Neural progenitor cell (in vitro differentiated cells): ENCODE measurements around the gene NT5C1A. TPM values are rescaled to one million over a fixed set of nuclear protein-coding genes. Genes with fewer than 3 reads are reported as not detected.

Experiments
- DNase-seq: peaks from one replicate; pipeline ENCODE4 v3.0.0-alpha.2; 2016; ENCODE audit warnings: low spot score
- H2AFZ ChIP-seq: fragments of 200-600 bp; sonication (generic); replicated peaks from 2 replicates; pipeline ENCODE4 v1.6.1; 2016; ENCODE audit warnings: antibody characterized with exemption
- H3F3A ChIP-seq: fragments of 200-600 bp; sonication (generic); 2 replicates; pipeline ENCODE4 v1.6.1; 2016; ENCODE audit warnings: antibody characterized with exemption, low read depth
- H3K27ac ChIP-seq: fragments of 200-600 bp; sonication (generic); 2 replicates; pipeline ENCODE4 v1.5.1; 2016; ENCODE audit warnings: mild to moderate bottlenecking
- H3K27me3 ChIP-seq: fragments of 200-600 bp; sonication (generic); 2 replicates; pipeline ENCODE4 v1.6.1; 2016; ENCODE audit warnings: mild to moderate bottlenecking, moderate library complexity
- H3K36me3 ChIP-seq: fragments of 200-600 bp; sonication (generic); 2 replicates; pipeline ENCODE4 v1.5.1; 2016
- H3K4me1 ChIP-seq: fragments of 200-600 bp; sonication (generic); 2 replicates; pipeline ENCODE4 v1.6.1; 2016; ENCODE audit warnings: mixed run types
- H3K4me2 ChIP-seq: fragments of 200-600 bp; sonication (generic); 2 replicates; pipeline ENCODE4 v1.6.1; 2016
- H3K4me3 ChIP-seq: fragments of 200-600 bp; sonication (generic); 2 replicates; pipeline ENCODE4 v1.5.1; 2016
- H3K79me2 ChIP-seq: fragments of 200-600 bp; sonication (generic); 2 replicates; pipeline ENCODE4 v1.6.1; 2016; ENCODE audit warnings: low read depth
- H3K9ac ChIP-seq: fragments of 200-600 bp; sonication (generic); 2 replicates; pipeline ENCODE4 v1.6.1; 2016
- H3K9me3 ChIP-seq: fragments of 200-600 bp; sonication (generic); 2 replicates; pipeline ENCODE4 v1.5.1; 2016; ENCODE audit warnings: low read depth
- H4K20me1 ChIP-seq: fragments of 200-600 bp; sonication (generic); 2 replicates; pipeline ENCODE4 v1.6.1; 2016; ENCODE audit warnings: low read depth
- H3K27ac Mint-ChIP-seq: 3 replicates; pipeline ENCODE4 v1.8.0; 2021; ENCODE audit warnings: mixed read lengths
- H3K27me3 Mint-ChIP-seq: 2 replicates; pipeline ENCODE4 v1.8.0; 2022; ENCODE audit warnings: low read depth, mild to moderate bottlenecking, inconsistent platforms, moderate library complexity, mixed read lengths; ENCODE audit not compliant: insufficient read depth
- H3K36me3 Mint-ChIP-seq: 3 replicates; pipeline ENCODE4 v1.8.0; 2021; ENCODE audit warnings: mixed read lengths
- H3K4me1 Mint-ChIP-seq: 3 replicates; pipeline ENCODE4 v1.8.0; 2021; ENCODE audit warnings: mixed read lengths
- H3K4me3 Mint-ChIP-seq: 3 replicates; pipeline ENCODE4 v1.8.0; 2021; ENCODE audit warnings: mild to moderate bottlenecking, moderate library complexity, mixed read lengths
- H3K9me3 Mint-ChIP-seq: 3 replicates; pipeline ENCODE4 v1.8.0; 2020; ENCODE audit warnings: mixed read lengths
- CTCF ChIP-seq: fragments of 200-600 bp; sonication (generic); IDR thresholded peaks from 2 replicates; pipeline ENCODE4 v1.5.1; 2017; ENCODE audit warnings: antibody characterized with exemption, mild to moderate bottlenecking
- EZH2 ChIP-seq: fragments of 200-600 bp; sonication (generic); IDR thresholded peaks from 2 replicates; pipeline ENCODE4 v1.6.1; 2017; ENCODE audit warnings: antibody characterized with exemption, mild to moderate bottlenecking, moderate library complexity
- EZH2phosphoT487 ChIP-seq: fragments of 200-600 bp; sonication (generic); IDR thresholded peaks from 2 replicates; pipeline ENCODE4 v1.6.1; 2017; ENCODE audit warnings: antibody characterized with exemption
- total RNA-seq: library from RNA; depleted of rRNA; stranded (reverse); fragments of >200 nt; gene quantifications from 2 replicates; pipeline ENCODE4 v1.2.3, GENCODE V29; 2015; ENCODE audit warnings: low replicate concordance

NT5C1A gene
- total RNA-seq, 1 donor from 2014 or later = not detected

- Histone ChIP-seq H3K4me2 (no peak overlapping the region), H4K20me1 (no peaks in the 10 kb centered on the region), H3K36me3 (no peaks in the 10 kb centered on the region), H3K27ac (no peak overlapping the region), H3K4me3 (no peak overlapping the region), H3K79me2 (no peaks in the 10 kb centered on the region), H2AFZ (no peak overlapping the region), H3K9ac (no peak overlapping the region), H3K27me3 (peaks cover 99% of the 10 kb centered on the region), H3F3A (no peaks in the 10 kb centered on the region), H3K9me3 (no peaks in the 10 kb centered on the region), H3K4me1 (no peaks in the 10 kb centered on the region)
- Mint-ChIP-seq H3K36me3 (no peaks in the 10 kb centered on the region), H3K27me3 (peaks cover 26% of the 10 kb centered on the region), H3K4me1 (peaks cover 5% of the 10 kb centered on the region), H3K27ac (no peak overlapping the region), H3K9me3 (no peaks in the 10 kb centered on the region), H3K4me3 (no peak overlapping the region)
- DNase-seq = no peak
- TF ChIP-seq EZH2phosphoT487 (no peak), CTCF (peak; percentile 10)
These were observed 45.9 kb upstream of the NT5C1A start for GRCh38 chr1:39717809-39718208.

GRCh38 chr1:39713557-39713956 lies 41.6 kb upstream of the NT5C1A start:
- H3K27ac ChIP-seq = no peak overlapping the region
- no peak overlapping the region for H3K4me3 ChIP-seq
- Mint-ChIP-seq H3K4me3 (no peak overlapping the region), H3K27me3 (peaks cover 19% of the 10 kb centered on the region), H3K9me3 (no peaks in the 10 kb centered on the region), H3K36me3 (no peaks in the 10 kb centered on the region), H3K4me1 (peaks cover 19% of the 10 kb centered on the region), H3K27ac (no peak overlapping the region)
- no peak for TF ChIP-seq EZH2
- no peak for TF ChIP-seq EZH2phosphoT487
- no peak for TF ChIP-seq CTCF
- no peaks in the 10 kb centered on the region for H4K20me1 ChIP-seq
- H3F3A ChIP-seq = peaks cover 20% of the 10 kb centered on the region
- DNase-seq = no peak
- H3K4me1 ChIP-seq = peaks cover 19% of the 10 kb centered on the region
- peaks cover 99% of the 10 kb centered on the region for H3K27me3 ChIP-seq
- no peak overlapping the region for H3K4me2 ChIP-seq
- no peaks in the 10 kb centered on the region for H3K9me3 ChIP-seq
- no peak overlapping the region for H2AFZ ChIP-seq
- no peaks in the 10 kb centered on the region for H3K79me2 ChIP-seq
- H3K36me3 ChIP-seq = no peaks in the 10 kb centered on the region
- no peak overlapping the region for H3K9ac ChIP-seq

- Histone ChIP-seq H3K79me2 (no peaks in the 10 kb centered on the region), H3K27ac (no peak overlapping the region), H3K9ac (no peak overlapping the region), H3K4me1 (peaks cover 19% of the 10 kb centered on the region), H2AFZ (peak overlapping the region; percentile 45), H3K9me3 (no peaks in the 10 kb centered on the region), H4K20me1 (no peaks in the 10 kb centered on the region), H3K27me3 (peaks cover 99% of the 10 kb centered on the region), H3K36me3 (no peaks in the 10 kb centered on the region), H3K4me2 (peak overlapping the region; percentile 33), H3F3A (peaks cover 20% of the 10 kb centered on the region), H3K4me3 (no peak overlapping the region)
- Mint-ChIP-seq H3K4me1 (peaks cover 19% of the 10 kb centered on the region), H3K36me3 (no peaks in the 10 kb centered on the region), H3K27ac (no peak overlapping the region), H3K27me3 (peaks cover 19% of the 10 kb centered on the region), H3K9me3 (no peaks in the 10 kb centered on the region), H3K4me3 (no peak overlapping the region)
- no peak for TF ChIP-seq CTCF
- TF ChIP-seq EZH2 = no peak
- no peak for TF ChIP-seq EZH2phosphoT487
- DNase-seq = no peak
These were observed 40.0 kb upstream of the NT5C1A start for GRCh38 chr1:39711966-39712340.
